Fibroblast of upper back skin (primary cell): ENCODE data around the gene IP6K2.
A peak's percentile ranks its signal among the peaks of the same experiment; 100 is the strongest.
"Not testable (repeated sequence)": the region's sequence is repeated elsewhere in the genome, so short reads cannot be mapped to it uniquely, and the experiment has no call there.

Experiments
- DNase-seq: peaks from one replicate; pipeline ENCODE4 v3.0.0-alpha.2; 2013

The IP6K2 gene, protein sequence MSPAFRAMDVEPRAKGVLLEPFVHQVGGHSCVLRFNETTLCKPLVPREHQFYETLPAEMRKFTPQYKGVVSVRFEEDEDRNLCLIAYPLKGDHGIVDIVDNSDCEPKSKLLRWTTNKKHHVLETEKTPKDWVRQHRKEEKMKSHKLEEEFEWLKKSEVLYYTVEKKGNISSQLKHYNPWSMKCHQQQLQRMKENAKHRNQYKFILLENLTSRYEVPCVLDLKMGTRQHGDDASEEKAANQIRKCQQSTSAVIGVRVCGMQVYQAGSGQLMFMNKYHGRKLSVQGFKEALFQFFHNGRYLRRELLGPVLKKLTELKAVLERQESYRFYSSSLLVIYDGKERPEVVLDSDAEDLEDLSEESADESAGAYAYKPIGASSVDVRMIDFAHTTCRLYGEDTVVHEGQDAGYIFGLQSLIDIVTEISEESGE

DNA sequence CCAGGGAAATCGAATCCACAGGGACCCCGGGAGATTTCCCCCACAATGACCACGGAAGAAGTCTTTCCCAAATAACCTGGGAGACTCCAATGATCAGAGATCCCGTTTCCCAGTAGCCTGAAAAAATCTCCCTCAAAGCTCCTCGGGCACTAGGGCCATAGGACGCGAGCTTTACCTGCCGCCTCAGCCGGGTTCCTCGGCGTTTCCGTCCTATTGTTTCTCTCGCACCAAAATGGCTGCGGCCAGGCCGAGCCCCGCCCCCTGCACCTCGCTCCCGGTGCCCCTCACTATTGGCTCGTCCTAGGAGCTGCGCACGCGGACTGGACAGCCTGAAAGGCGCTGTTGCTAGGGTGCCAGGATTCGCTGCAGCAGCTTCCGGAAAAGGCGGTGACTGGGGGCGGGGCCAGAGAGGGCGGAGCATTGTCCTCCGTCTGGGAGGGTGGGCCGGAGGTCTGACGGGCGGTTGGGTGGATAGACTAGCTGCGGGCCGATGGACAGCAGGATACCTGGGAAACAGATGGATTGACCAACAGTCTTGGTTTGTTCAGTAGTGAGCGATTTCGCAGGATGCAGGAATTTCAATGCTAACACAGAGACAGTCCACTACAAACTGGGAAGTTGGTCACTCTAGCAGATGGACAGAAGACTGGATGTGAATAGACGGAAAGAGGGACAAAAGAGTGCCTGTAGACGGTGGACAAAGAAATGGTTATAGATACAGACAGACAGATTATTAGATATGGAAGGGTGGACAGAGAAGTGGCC is at the start of gene IP6K2:
Gene IP6K2, minus strand, starts transcription at position 240 of the 765 bp plus-strand sequence. CDS start 21,930 bp downstream, outside the sequence.
- peak; percentile 98 for DNase-seq

- DNase-seq = no peak
These were observed 48.4 kb upstream of the IP6K2 start for GRCh38 chr3:48765376-48765775.

DNA sequence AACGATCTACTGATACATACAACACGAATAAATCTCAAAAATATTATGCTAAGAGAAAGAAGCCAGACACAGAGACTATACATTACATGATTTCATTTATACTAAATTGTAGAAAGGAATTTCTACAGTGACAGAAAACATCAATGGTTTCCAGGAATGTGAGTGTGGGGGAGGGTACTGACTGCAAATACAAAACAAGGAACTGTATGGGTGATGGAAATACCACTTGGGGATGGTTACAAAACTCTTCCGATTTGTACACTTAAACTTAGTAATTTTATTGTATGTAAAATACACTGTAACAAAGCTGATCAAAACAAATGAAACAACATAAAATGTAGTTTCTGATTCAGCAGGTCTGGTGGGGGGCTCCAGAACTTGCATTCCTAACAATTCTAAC is 45.8 kb upstream of the IP6K2 start:
- DNase-seq = no peak

DNA sequence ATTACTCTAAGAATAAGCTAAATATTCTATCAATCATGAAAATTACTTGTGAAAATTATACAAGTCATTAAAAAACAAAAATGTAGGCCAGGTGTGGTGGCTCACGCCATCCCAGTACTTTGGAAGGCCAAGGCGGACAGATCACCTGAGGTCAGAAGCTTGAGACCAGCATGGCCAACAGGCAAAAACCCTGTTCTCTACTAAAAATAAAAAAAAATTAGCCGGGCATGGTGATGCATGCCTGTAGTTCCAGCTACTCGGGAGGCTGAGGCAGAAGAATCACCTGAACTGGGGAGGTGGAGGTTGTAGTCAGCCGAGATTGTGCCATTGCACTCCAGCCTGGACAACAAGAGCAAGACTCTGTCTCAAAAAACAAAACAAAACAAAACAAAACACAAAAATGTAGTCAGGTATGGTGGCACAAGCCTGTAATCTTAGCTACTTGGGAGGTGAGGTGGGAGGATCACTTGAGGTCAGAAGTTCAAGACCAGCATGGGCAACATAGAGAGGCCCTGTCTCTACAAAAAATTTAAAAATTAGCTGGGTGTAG is 43.0 kb upstream of the IP6K2 start:
- not testable (repeated sequence) for DNase-seq

DNA sequence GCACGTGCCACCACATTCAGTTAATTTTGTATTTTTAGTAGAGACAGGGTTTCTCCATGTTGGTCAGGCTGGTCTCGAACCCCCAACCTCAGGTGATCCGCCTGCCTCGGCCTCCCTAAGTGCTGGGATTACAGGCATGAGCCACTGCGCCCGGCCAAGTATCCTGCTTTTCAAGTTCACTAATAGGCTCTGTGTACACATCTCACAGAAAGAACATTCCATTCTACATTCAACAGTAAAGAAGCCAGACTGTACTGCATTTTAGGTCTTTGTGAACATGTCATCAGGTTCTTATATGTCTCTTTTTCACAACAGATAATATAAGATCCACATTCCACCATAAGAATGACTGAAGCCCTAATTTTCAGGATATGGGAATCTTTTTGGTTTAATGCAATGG is 42.5 kb upstream of the IP6K2 start:
- not testable (repeated sequence) for DNase-seq

DNA sequence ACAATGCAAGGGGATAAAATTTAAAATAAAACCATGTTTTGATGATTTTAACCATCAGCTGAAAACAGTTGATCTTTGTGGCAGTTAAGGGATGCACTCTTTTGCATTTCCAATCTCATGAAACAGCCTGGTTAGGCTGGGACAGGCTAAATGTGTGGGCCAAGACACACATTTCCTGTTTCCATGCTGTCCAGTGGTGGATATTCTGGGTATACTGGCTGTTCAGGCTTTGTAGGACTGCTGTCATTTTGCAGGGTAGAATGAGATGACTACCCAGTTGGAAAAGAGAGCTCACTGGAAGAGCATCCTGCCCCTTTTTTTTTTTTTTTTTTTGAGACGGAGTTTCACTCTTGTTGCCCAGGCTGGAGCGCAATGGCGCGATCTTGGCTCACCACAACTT is 42.0 kb upstream of the IP6K2 start:
- no peak for DNase-seq

GRCh38 chr3:48756640-48757039 is 39.6 kb upstream of the IP6K2 start:
- no peak for DNase-seq

GRCh38 chr3:48750856-48751255 is 33.8 kb upstream of the IP6K2 start:
- DNase-seq = no peak

GRCh38 chr3:48748754-48749153 is 31.7 kb upstream of the IP6K2 start:
- no peak for DNase-seq

- DNase-seq = no peak
These were observed 30.7 kb upstream of the IP6K2 start for GRCh38 chr3:48747706-48748105.

DNA sequence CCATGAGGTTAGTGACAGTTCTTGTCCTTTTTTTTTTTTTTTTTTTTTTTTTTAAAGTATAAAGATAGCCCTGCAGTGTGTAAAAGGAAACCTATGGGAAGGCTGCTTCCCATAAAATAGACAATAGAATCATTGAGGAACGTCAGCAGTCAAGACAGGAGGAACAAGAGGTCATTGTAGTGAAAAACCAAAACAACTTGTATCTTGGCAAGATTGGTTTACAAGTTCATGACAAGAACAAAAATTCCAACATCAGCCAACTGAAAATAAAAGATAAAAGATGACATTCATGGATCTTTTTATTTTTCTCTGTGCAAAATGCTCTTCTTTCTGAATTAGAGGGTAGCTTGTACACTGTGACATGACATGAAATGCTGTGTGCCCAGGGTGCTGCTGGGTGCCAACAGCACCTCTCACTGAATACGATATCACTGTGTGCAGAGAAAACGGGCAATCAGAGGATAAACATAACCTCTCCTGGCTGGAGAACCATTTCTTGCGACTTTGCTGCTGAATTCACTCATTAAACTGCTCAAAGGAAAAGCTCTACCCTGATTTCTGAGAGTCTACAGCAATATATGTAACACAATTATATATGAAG is 30.1 kb upstream of the IP6K2 start:
- no peak for DNase-seq

DNA sequence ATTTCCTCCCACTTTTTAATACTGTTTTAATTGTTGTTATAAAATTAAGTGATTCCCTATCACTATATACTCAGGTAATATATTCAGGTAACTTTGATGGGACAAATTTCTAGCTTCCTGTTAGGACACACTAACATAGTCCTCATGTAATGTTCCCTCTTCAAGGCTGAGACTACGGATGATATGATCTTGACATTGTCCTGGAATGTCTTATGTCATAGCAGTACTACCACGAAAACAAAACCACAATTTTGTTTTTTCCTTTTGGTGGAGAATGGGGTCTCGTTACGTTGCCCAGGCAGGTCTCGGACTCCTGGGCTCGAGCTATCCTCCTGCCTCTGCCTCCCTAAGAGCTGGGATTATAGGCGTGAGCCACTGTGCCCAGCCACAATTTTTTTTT is 26.8 kb upstream of the IP6K2 start:
- DNase-seq = no peak

DNA sequence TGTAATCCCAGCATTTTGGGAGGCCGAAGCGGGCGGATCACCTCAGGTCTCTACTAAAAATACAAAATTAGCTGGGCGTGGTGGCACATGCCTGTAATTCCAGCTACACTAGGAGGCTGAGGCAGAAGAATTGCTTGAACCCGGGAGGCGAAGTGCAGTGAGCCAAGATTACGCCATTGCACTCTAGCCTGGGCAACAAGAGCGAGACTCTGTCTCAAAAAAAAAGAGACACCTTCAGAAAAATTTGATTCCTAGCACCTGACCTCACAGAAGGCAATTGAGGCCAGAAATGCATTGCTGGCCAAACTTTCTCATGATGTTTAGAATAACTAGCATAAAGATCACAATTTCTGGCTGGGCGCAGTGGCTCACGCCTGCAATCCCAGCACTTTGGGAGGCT is 24.2 kb upstream of the IP6K2 start:
- not testable (repeated sequence) for DNase-seq

GRCh38 chr3:48739955-48740823 is 23.2 kb upstream of the IP6K2 start:
- peak; percentile 65 for DNase-seq

GRCh38 chr3:48739617-48739954 is 22.6 kb upstream of the IP6K2 start:
- no peak for DNase-seq

DNA sequence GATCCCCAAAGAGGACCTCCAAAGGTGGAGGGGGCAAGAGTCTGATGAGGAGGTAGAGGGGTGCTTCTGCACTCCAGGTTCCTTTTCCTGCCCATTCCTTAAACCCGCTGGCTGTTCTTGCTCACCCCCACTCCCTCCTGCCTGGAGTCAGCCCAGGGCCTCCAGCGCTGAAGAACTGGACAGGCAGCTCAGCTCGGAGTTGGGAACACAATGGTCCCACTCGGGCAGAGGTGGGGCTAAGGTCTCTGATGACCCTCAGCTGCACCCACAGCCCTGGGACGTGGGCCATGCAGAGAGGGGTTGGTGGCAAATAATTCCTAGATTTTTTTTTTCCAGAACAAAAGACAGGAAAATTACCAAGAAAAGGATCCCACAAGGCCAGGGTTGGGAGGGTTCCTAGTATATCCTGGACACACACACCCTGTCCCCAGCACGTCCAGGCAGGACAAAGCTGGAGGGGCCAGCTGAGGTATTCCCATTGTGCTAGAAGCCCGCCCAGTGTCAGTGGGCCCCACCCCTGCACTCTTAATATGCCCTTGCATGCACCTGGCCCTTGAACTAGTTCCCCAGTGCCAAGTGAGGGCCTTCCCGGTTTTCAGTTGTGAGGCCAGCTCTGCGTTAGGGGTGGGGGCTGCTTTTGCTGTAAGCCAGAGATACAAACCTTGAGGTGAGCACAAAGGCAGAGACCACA is 22.1 kb upstream of the IP6K2 start:
- DNase-seq = no peak

DNA sequence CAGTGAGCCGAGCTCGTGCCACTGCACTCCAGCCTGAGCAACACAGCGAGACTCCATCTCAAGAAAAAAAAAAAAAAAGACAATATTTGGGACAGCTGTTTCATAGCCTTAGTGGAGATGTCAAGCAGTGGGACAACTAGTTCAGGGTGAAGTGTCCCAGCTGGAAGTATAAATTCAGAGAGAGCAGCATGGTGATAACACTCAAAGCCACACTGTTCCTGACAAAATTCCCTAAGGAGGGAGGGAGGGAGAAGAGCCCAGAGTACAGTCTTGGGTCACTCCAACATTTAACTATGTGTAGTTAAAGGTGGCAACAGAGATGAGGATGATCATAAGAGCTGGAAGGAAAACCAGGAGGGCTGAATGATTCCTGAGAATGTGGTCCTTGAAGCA is 21.1 kb upstream of the IP6K2 start:
- DNase-seq = no peak

GRCh38 chr3:48735075-48735767 is 18.2 kb upstream of the IP6K2 start:
- peak; percentile 23 for DNase-seq

GRCh38 chr3:48734541-48734940 is 17.5 kb upstream of the IP6K2 start:
- DNase-seq = not testable (repeated sequence)

- DNase-seq = not testable (repeated sequence)
These were observed 16.9 kb upstream of the IP6K2 start for GRCh38 chr3:48733752-48734518.
